Measurements from ENCODE around the gene ANKRD9. TPM values are rescaled to one million over a fixed set of nuclear protein-coding genes. Genes with fewer than 3 reads are reported as not detected.

ANKRD9 gene
- total RNA-seq, 1 donor from 2014 or later: 158 TPM

- Histone ChIP-seq H3K27ac (replicated peaks) (no peak overlapping the region), H3K4me1 (peaks cover 24% of the 10 kb centered on the region), H3K4me3 (no peak overlapping the region), H3K36me3 (no peaks in the 10 kb centered on the region), H3K9me3 (replicated peaks) (no peaks in the 10 kb centered on the region), H3K27me3 (ENCODE audit: low read depth) (peaks cover 30% of the 10 kb centered on the region)
- intact Hi-C loops (cut with micrococcal nuclease): no loop called here
- DNase-seq: peak; percentile 72
- TF ChIP-seq CTCF (IDR thresholded peaks at IDR 0.05; ENCODE audit: borderline replicate concordance): no peak
Measured at GRCh38 chr14:102539544-102540314, 30.2 kb upstream of the ANKRD9 start.

GRCh38 chr14:102538602-102539543 lies 29.3 kb upstream of the ANKRD9 start:
- Histone ChIP-seq H3K9me3 (replicated peaks) (no peaks in the 10 kb centered on the region), H3K27me3 (ENCODE audit: low read depth) (peaks cover 22% of the 10 kb centered on the region), H3K27ac (replicated peaks) (no peak overlapping the region), H3K36me3 (no peaks in the 10 kb centered on the region), H3K4me3 (no peak overlapping the region), H3K4me1 (peaks cover 17% of the 10 kb centered on the region)
- no peak for TF ChIP-seq CTCF (IDR thresholded peaks at IDR 0.05; ENCODE audit: borderline replicate concordance)
- intact Hi-C loops (cut with micrococcal nuclease): no loop called here
- DNase-seq: no peak

GRCh38 chr14:102537981-102538601 lies 28.5 kb upstream of the ANKRD9 start:
- intact Hi-C loops (cut with micrococcal nuclease): no loop called here
- no peak for DNase-seq
- Histone ChIP-seq H3K4me1 (peaks cover 17% of the 10 kb centered on the region), H3K27ac (replicated peaks) (no peak overlapping the region), H3K27me3 (ENCODE audit: low read depth) (peaks cover 14% of the 10 kb centered on the region), H3K36me3 (no peaks in the 10 kb centered on the region), H3K9me3 (replicated peaks) (no peaks in the 10 kb centered on the region), H3K4me3 (no peak overlapping the region)
- no peak for TF ChIP-seq CTCF (IDR thresholded peaks at IDR 0.05; ENCODE audit: borderline replicate concordance)

DNA sequence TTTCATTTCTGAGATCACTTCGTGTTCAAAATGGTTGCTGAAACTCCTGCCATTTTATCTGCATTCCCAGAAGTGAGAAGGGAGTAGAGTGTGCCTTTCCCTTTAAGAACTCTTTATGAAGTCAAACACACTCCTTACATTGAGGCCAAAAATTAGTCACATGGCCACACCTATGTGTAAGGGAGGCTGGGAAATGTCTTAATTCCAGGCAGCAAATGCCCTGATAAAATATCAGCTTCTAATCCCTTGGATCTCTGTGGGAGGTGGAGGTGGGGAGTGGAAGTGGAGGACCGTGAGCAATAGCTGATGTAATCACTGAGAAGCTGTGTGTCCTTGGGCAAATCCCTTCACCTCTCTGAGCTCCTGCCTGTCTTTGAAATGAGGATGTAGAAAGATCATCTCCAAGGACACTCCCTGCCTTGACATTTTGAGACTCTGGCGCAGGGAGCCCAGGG lies 22.7 kb upstream of the ANKRD9 start:
- intact Hi-C loops (cut with micrococcal nuclease): no loop called here
- Histone ChIP-seq H3K27ac (replicated peaks) (no peak overlapping the region), H3K36me3 (no peaks in the 10 kb centered on the region), H3K4me1 (no peaks in the 10 kb centered on the region), H3K9me3 (replicated peaks) (no peaks in the 10 kb centered on the region), H3K27me3 (ENCODE audit: low read depth) (no peaks in the 10 kb centered on the region), H3K4me3 (no peak overlapping the region)
- TF ChIP-seq CTCF (IDR thresholded peaks at IDR 0.05; ENCODE audit: borderline replicate concordance): no peak
- no peak for DNase-seq

- H3K27ac ChIP-seq (replicated peaks): no peak overlapping the region
- DNase-seq: no peak
- no peaks in the 10 kb centered on the region for H3K9me3 ChIP-seq (replicated peaks)
- H3K4me3 ChIP-seq: no peak overlapping the region
- H3K36me3 ChIP-seq: no peaks in the 10 kb centered on the region
- intact Hi-C loops (cut with micrococcal nuclease): no loop called here
- no peaks in the 10 kb centered on the region for H3K4me1 ChIP-seq
- no peak for TF ChIP-seq CTCF (IDR thresholded peaks at IDR 0.05; ENCODE audit: borderline replicate concordance)
- H3K27me3 ChIP-seq (ENCODE audit: low read depth): no peaks in the 10 kb centered on the region
Measured at GRCh38 chr14:102530828-102531478, 21.4 kb upstream of the ANKRD9 start.

All from left ventricle myocardium inferior (tissue), 1 donor.